HepG2 (cell line): Measurements from ENCODE around the gene TARBP2. TPM values are rescaled to one million over a fixed set of nuclear protein-coding genes. Genes with fewer than 3 reads are reported as not detected.

Source experiments
- ATF7-NPFF ChIP-seq: sonication (generic); formaldehyde crosslinking; IDR thresholded peaks from 2 replicates; pipeline ENCODE4 v1.8.1; 2023; ENCODE audit warnings: mild to moderate bottlenecking, low read depth, missing genetic modification reagents, moderate library complexity
- EP300 ChIP-seq, 3 experiments: sonication (generic) in 1 of 3; formaldehyde crosslinking in 1 of 3; IDR thresholded peaks; 2 replicates each; pipeline versions ENCODE4 v1.5.1 to v1.6.1; 2011 to 2020; ENCODE audit warnings: low read depth in 2 of 3, low read length in 2 of 3, borderline replicate concordance in 1 of 3, improper control_type of control experiment in 1 of 3, mild to moderate bottlenecking in 1 of 3, missing genetic modification reagents in 1 of 3, moderate library complexity in 1 of 3
- HMG20B ChIP-seq: conservative IDR thresholded peaks from 2 replicates; pipeline ENCODE4 v1.6.1; 2016; ENCODE audit warnings: missing genetic modification reagents, missing compliant biosample characterization
- MED8 ChIP-seq: sonication (generic); formaldehyde crosslinking; IDR thresholded peaks from 2 replicates; pipeline ENCODE4 v1.8.1; 2023; ENCODE audit warnings: mild to moderate bottlenecking, missing genetic modification reagents; ENCODE audit not compliant: insufficient replicate concordance
- MIXL1 ChIP-seq: IDR thresholded peaks from 2 replicates; pipeline ENCODE4 v1.6.1; 2016
- PAWR ChIP-seq: sonication (generic); formaldehyde crosslinking; IDR thresholded peaks from 2 replicates; pipeline ENCODE4 v1.4.0; 2020; ENCODE audit warnings: missing genetic modification reagents, mild to moderate bottlenecking, borderline replicate concordance
- SP1 ChIP-seq, 2 experiments: fragments of 450-650 bp in 1 of 2; sonication (generic) in 1 of 2; formaldehyde crosslinking in 1 of 2; IDR thresholded peaks; 2 replicates each; pipeline versions ENCODE4 v1.4.0 to v1.6.1; 2016 to 2020; ENCODE audit warnings: missing genetic modification reagents in 1 of 2
- TSC22D2 ChIP-seq: sonication (generic); formaldehyde crosslinking; IDR thresholded peaks from 2 replicates; pipeline ENCODE4 v1.5.1; 2020; ENCODE audit warnings: missing genetic modification reagents, mild to moderate bottlenecking, borderline replicate concordance
- ZBTB33 ChIP-seq: sonication (generic); formaldehyde crosslinking; IDR thresholded peaks from 2 replicates; pipeline ENCODE4 v1.4.0; 2020; ENCODE audit warnings: missing genetic modification reagents
- ZEB1 ChIP-seq: IDR thresholded peaks from 2 replicates; pipeline ENCODE4 v1.6.1; 2012; ENCODE audit warnings: mild to moderate bottlenecking, low read depth, inconsistent platforms; ENCODE audit not compliant: insufficient replicate concordance
- ZNF234 ChIP-seq: sonication (generic); formaldehyde crosslinking; conservative IDR thresholded peaks from 2 replicates; pipeline ENCODE4 v1.5.1; 2020; ENCODE audit warnings: mild to moderate bottlenecking, missing genetic modification reagents
- ZNF432 ChIP-seq: sonication (generic); formaldehyde crosslinking; IDR thresholded peaks from 2 replicates; pipeline ENCODE4 v1.5.0; 2020; ENCODE audit warnings: missing genetic modification reagents, mild to moderate bottlenecking, borderline replicate concordance
- ZNF589 ChIP-seq: sonication (generic); formaldehyde crosslinking; conservative IDR thresholded peaks from 2 replicates; pipeline ENCODE4 v1.8.0; 2022; ENCODE audit warnings: mild to moderate bottlenecking, moderate library complexity, missing genetic modification reagents
- ZNF609 ChIP-seq: sonication (generic); formaldehyde crosslinking; IDR thresholded peaks from 2 replicates; pipeline ENCODE4 v1.4.0; 2020; ENCODE audit warnings: mild to moderate bottlenecking, missing genetic modification reagents, borderline replicate concordance
- ZNF75D ChIP-seq: sonication (generic); formaldehyde crosslinking; IDR thresholded peaks from 2 replicates; pipeline ENCODE4 v1.8.1; 2023; ENCODE audit warnings: missing genetic modification reagents, mild to moderate bottlenecking, borderline replicate concordance
- ZNF816 ChIP-seq: sonication (generic); formaldehyde crosslinking; IDR thresholded peaks from 2 replicates; pipeline ENCODE4 v1.8.0; 2022; ENCODE audit warnings: missing genetic modification reagents, mild to moderate bottlenecking, borderline replicate concordance
- polyA plus RNA-seq, 8 experiments: library from polyadenylated mRNA; depleted of rRNA in 3 of 8; stranded (reverse) in 7 of 8; unstranded in 1 of 8; fragments of >200 nt; fragmentation: Illumina TruSeq in 4 of 8; extraction: Trizol in 4 of 8; gene quantifications; 2 replicates each; pipeline versions ENCODE4 v1.2.1 to v1.2.3, GENCODE V29; 2011 to 2016; ENCODE audit warnings: low read depth in 4 of 8, missing spikeins in 1 of 8, mixed read lengths in 1 of 8; ENCODE audit not compliant: insufficient read depth in 1 of 8
- total RNA-seq, 5 experiments: library from RNA; depleted of rRNA; stranded (reverse); fragments of >200 nt; fragmentation: Illumina TruSeq; extraction: Trizol; gene quantifications; 2 replicates each; pipeline ENCODE4 v1.2.3, GENCODE V29; 2016; ENCODE audit warnings: low read depth in 1 of 5

Gene TARBP2
- total and polyA plus RNA-seq, 2 of the 13 experiments (the other 11 are each of a cell fraction or from before 2014, with no cell fraction given): 47.0 to 55.5 TPM

GRCh38 chr12:53492830-53493609, 8.1 kb upstream of the TARBP2 start (continued):
- no peak for TF ChIP-seq ZNF609 (CRISPR knock-in tag)
- TF ChIP-seq ZNF432 (CRISPR knock-in tag): no peak
- no peak for TF ChIP-seq ZNF75D (CRISPR knock-in tag)
- no peak for TF ChIP-seq HMG20B
- no peak for TF ChIP-seq ZNF234
- no peak for TF ChIP-seq ZNF589 (CRISPR knock-in tag)
- peak in 1 of 2 experiments; percentile 5; a peak in 1 of 4 replicates for TF ChIP-seq EP300 (IDR thresholded peaks at IDR 0.05; ENCODE audit: low read depth in 2 of 2, low read length in 2 of 2)
- TF ChIP-seq EP300 (CRISPR knock-in tag; IDR thresholded peaks at IDR 0.05; ENCODE audit: borderline replicate concordance): no peak
- TF ChIP-seq ZNF816 (CRISPR knock-in tag): no peak
- TF ChIP-seq ATF7-NPFF (CRISPR knock-in tag): no peak; the same call in 1 of the 2 replicates
- no peak for TF ChIP-seq MED8 (CRISPR knock-in tag)
- no peak for TF ChIP-seq ZEB1
- no peak for TF ChIP-seq PAWR (CRISPR knock-in tag)
- no peak for TF ChIP-seq TSC22D2 (CRISPR knock-in tag)
- no peak for TF ChIP-seq MIXL1
- no peak for TF ChIP-seq ZBTB33 (CRISPR knock-in tag)
- no peak for TF ChIP-seq SP1 (IDR thresholded peaks at IDR 0.05)
- peak; percentile 58; the same call in 1 of the 2 replicates for TF ChIP-seq SP1 (CRISPR knock-in tag; IDR thresholded peaks at IDR 0.05)
